Mesothelial cell of epicardium (in vitro differentiated cells): ENCODE results near the gene HOXB9. TPM values are rescaled to one million over a fixed set of nuclear protein-coding genes. Genes with fewer than 3 reads are reported as not detected.

Source experiments
- DNase-seq, 2 experiments: peaks; one replicate each; pipeline ENCODE4 v3.0.0; 2021; ENCODE audit warnings: low spot score in 2 of 2; ENCODE audit not compliant: unreplicated experiment in 2 of 2
- H3K27ac Mint-ChIP-seq: 2 replicates; pipeline ENCODE4 v1.8.0; 2021; ENCODE audit warnings: mixed read lengths
- H3K27me3 Mint-ChIP-seq: 2 replicates; pipeline ENCODE4 v1.8.0; 2021; ENCODE audit warnings: low read depth, mixed read lengths
- H3K36me3 Mint-ChIP-seq: 2 replicates; pipeline ENCODE4 v1.8.0; 2021; ENCODE audit warnings: mixed read lengths
- H3K4me1 Mint-ChIP-seq: 2 replicates; pipeline ENCODE4 v1.8.0; 2021; ENCODE audit warnings: mixed read lengths
- H3K4me3 Mint-ChIP-seq: 2 replicates; pipeline ENCODE4 v1.8.0; 2021; ENCODE audit warnings: mild to moderate bottlenecking, moderate library complexity, mixed read lengths
- H3K9me3 Mint-ChIP-seq: 2 replicates; pipeline ENCODE4 v1.8.0; 2021; ENCODE audit warnings: mixed read lengths
- total RNA-seq: library from RNA; stranded (reverse); gene quantifications from 3 replicates; pipeline ENCODE4 v1.2.1, GENCODE V29; 2021
- TF ChIP-seq, protein P1 (sequence below): fragments of 200-600 bp; sonication (generic); IDR thresholded peaks from one replicate; pipeline ENCODE4 v1.5.0; 2021; ENCODE audit warnings: antibody characterized with exemption; ENCODE audit not compliant: unreplicated experiment

HOXB9 gene
- total RNA-seq, 1 donor from 2014 or later = 35.4 TPM

- H3K27me3 Mint-ChIP-seq = peaks cover 97% of the 10 kb centered on the region
- peaks cover 11% of the 10 kb centered on the region for H3K36me3 Mint-ChIP-seq
- peak overlapping the region; percentile 49 for H3K4me3 Mint-ChIP-seq
- peak overlapping the region; percentile 75 for H3K27ac Mint-ChIP-seq
- no peaks in the 10 kb centered on the region for H3K9me3 Mint-ChIP-seq
- TF ChIP-seq, protein P1, sequence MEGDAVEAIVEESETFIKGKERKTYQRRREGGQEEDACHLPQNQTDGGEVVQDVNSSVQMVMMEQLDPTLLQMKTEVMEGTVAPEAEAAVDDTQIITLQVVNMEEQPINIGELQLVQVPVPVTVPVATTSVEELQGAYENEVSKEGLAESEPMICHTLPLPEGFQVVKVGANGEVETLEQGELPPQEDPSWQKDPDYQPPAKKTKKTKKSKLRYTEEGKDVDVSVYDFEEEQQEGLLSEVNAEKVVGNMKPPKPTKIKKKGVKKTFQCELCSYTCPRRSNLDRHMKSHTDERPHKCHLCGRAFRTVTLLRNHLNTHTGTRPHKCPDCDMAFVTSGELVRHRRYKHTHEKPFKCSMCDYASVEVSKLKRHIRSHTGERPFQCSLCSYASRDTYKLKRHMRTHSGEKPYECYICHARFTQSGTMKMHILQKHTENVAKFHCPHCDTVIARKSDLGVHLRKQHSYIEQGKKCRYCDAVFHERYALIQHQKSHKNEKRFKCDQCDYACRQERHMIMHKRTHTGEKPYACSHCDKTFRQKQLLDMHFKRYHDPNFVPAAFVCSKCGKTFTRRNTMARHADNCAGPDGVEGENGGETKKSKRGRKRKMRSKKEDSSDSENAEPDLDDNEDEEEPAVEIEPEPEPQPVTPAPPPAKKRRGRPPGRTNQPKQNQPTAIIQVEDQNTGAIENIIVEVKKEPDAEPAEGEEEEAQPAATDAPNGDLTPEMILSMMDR = peak; percentile 80
- DNase-seq = peak; percentile 86 to 96
- peaks cover 37% of the 10 kb centered on the region for H3K4me1 Mint-ChIP-seq
Measured at GRCh38 chr17:48636177-48637018, 10.2 kb upstream of the HOXB9 start.

GRCh38 chr17:48634493-48635208, 8.5 kb upstream of the HOXB9 start:
- H3K27me3 Mint-ChIP-seq = peaks cover 99% of the 10 kb centered on the region
- H3K27ac Mint-ChIP-seq = no peak overlapping the region
- no peak overlapping the region for H3K4me3 Mint-ChIP-seq
- TF ChIP-seq, protein P1 = no peak
- H3K36me3 Mint-ChIP-seq = peaks cover 18% of the 10 kb centered on the region
- no peak for DNase-seq
- H3K4me1 Mint-ChIP-seq = peaks cover 40% of the 10 kb centered on the region
- no peaks in the 10 kb centered on the region for H3K9me3 Mint-ChIP-seq

- no peak for DNase-seq
- Mint-ChIP-seq H3K4me1 (peaks cover 46% of the 10 kb centered on the region), H3K4me3 (no peak overlapping the region), H3K27ac (no peak overlapping the region), H3K27me3 (peaks cover 99% of the 10 kb centered on the region), H3K9me3 (no peaks in the 10 kb centered on the region), H3K36me3 (peaks cover 18% of the 10 kb centered on the region)
- TF ChIP-seq, protein P1 = no peak
Measured at GRCh38 chr17:48633266-48633677, 7.1 kb upstream of the HOXB9 start.

GRCh38 chr17:48632579-48633265, 6.6 kb upstream of the HOXB9 start:
- H3K27ac Mint-ChIP-seq = no peak overlapping the region

More at GRCh38 chr17:48632579-48633265, 6.6 kb upstream of the HOXB9 start:
- TF ChIP-seq, protein P1 = no peak
- Mint-ChIP-seq H3K36me3 (peaks cover 18% of the 10 kb centered on the region), H3K4me1 (peaks cover 51% of the 10 kb centered on the region), H3K9me3 (no peaks in the 10 kb centered on the region), H3K27me3 (peaks cover 99% of the 10 kb centered on the region), H3K4me3 (peak overlapping the region; percentile 36)
- DNase-seq = no peak
